Mesothelial cell of epicardium (in vitro differentiated cells): Measurements from ENCODE around the gene UBE3C. TPM values are rescaled to one million over a fixed set of nuclear protein-coding genes. Genes with fewer than 3 reads are reported as not detected.

Experiments used
- DNase-seq, 2 experiments: peaks; one replicate each; pipeline ENCODE4 v3.0.0; 2021; ENCODE audit warnings: low spot score in 2 of 2; ENCODE audit not compliant: unreplicated experiment in 2 of 2
- H3K27ac Mint-ChIP-seq: 2 replicates; pipeline ENCODE4 v1.8.0; 2021; ENCODE audit warnings: mixed read lengths
- H3K27me3 Mint-ChIP-seq: 2 replicates; pipeline ENCODE4 v1.8.0; 2021; ENCODE audit warnings: low read depth, mixed read lengths
- H3K36me3 Mint-ChIP-seq: 2 replicates; pipeline ENCODE4 v1.8.0; 2021; ENCODE audit warnings: mixed read lengths
- H3K4me1 Mint-ChIP-seq: 2 replicates; pipeline ENCODE4 v1.8.0; 2021; ENCODE audit warnings: mixed read lengths
- H3K4me3 Mint-ChIP-seq: 2 replicates; pipeline ENCODE4 v1.8.0; 2021; ENCODE audit warnings: mild to moderate bottlenecking, moderate library complexity, mixed read lengths
- H3K9me3 Mint-ChIP-seq: 2 replicates; pipeline ENCODE4 v1.8.0; 2021; ENCODE audit warnings: mixed read lengths
- CTCF ChIP-seq: fragments of 200-600 bp; sonication (generic); IDR thresholded peaks from one replicate; pipeline ENCODE4 v1.5.0; 2021; ENCODE audit warnings: antibody characterized with exemption; ENCODE audit not compliant: unreplicated experiment
- total RNA-seq: library from RNA; stranded (reverse); gene quantifications from 3 replicates; pipeline ENCODE4 v1.2.1, GENCODE V29; 2021

Gene UBE3C
- total RNA-seq, 1 donor from 2014 or later = 58.8 TPM

GRCh38 chr7:157239571-157240270, 101.0 kb downstream of the UBE3C start:
- Mint-ChIP-seq H3K9me3 (no peaks in the 10 kb centered on the region), H3K27me3 (no peaks in the 10 kb centered on the region), H3K27ac (no peak overlapping the region), H3K36me3 (peaks cover 39% of the 10 kb centered on the region), H3K4me1 (no peaks in the 10 kb centered on the region), H3K4me3 (no peak overlapping the region)
- DNase-seq = no peak
- TF ChIP-seq CTCF = no peak

- no peak for DNase-seq
- H3K27me3 Mint-ChIP-seq = no peaks in the 10 kb centered on the region
- H3K9me3 Mint-ChIP-seq = no peaks in the 10 kb centered on the region
- H3K4me3 Mint-ChIP-seq = no peak overlapping the region
- H3K4me1 Mint-ChIP-seq = no peaks in the 10 kb centered on the region
- H3K27ac Mint-ChIP-seq = no peak overlapping the region
- H3K36me3 Mint-ChIP-seq = peaks cover 36% of the 10 kb centered on the region
- no peak for TF ChIP-seq CTCF
These were observed 102.9 kb downstream of the UBE3C start for GRCh38 chr7:157241631-157242030.

- no peaks in the 10 kb centered on the region for H3K27me3 Mint-ChIP-seq
- no peak overlapping the region for H3K4me3 Mint-ChIP-seq
- TF ChIP-seq CTCF = no peak
- no peak overlapping the region for H3K27ac Mint-ChIP-seq
- H3K9me3 Mint-ChIP-seq = no peaks in the 10 kb centered on the region
- DNase-seq = no peak
- no peaks in the 10 kb centered on the region for H3K4me1 Mint-ChIP-seq
- H3K36me3 Mint-ChIP-seq = peaks cover 32% of the 10 kb centered on the region
These were observed 106.0 kb downstream of the UBE3C start for GRCh38 chr7:157244516-157245294.

GRCh38 chr7:157246052-157246451, 107.3 kb downstream of the UBE3C start:
- DNase-seq = no peak
- Mint-ChIP-seq H3K9me3 (no peaks in the 10 kb centered on the region), H3K4me3 (no peak overlapping the region), H3K4me1 (no peaks in the 10 kb centered on the region), H3K36me3 (peaks cover 30% of the 10 kb centered on the region), H3K27ac (no peak overlapping the region), H3K27me3 (no peaks in the 10 kb centered on the region)
- TF ChIP-seq CTCF = no peak

GRCh38 chr7:157248659-157249058, 109.9 kb downstream of the UBE3C start:
- peaks cover 26% of the 10 kb centered on the region for H3K36me3 Mint-ChIP-seq
- H3K4me1 Mint-ChIP-seq = no peaks in the 10 kb centered on the region
- DNase-seq = no peak
- TF ChIP-seq CTCF = no peak
- H3K9me3 Mint-ChIP-seq = no peaks in the 10 kb centered on the region
- no peak overlapping the region for H3K27ac Mint-ChIP-seq
- no peaks in the 10 kb centered on the region for H3K27me3 Mint-ChIP-seq
- H3K4me3 Mint-ChIP-seq = no peak overlapping the region
